GM21447 (cell line): ENCODE results near the gene SMIM35.

ENCODE experiments used
- ATAC-seq: cut with Tn5 transposase; IDR thresholded peaks from one replicate; pipeline ENCODE4 v1.9.1; 2021; ENCODE audit not compliant: unreplicated experiment

SMIM35 gene

DNA sequence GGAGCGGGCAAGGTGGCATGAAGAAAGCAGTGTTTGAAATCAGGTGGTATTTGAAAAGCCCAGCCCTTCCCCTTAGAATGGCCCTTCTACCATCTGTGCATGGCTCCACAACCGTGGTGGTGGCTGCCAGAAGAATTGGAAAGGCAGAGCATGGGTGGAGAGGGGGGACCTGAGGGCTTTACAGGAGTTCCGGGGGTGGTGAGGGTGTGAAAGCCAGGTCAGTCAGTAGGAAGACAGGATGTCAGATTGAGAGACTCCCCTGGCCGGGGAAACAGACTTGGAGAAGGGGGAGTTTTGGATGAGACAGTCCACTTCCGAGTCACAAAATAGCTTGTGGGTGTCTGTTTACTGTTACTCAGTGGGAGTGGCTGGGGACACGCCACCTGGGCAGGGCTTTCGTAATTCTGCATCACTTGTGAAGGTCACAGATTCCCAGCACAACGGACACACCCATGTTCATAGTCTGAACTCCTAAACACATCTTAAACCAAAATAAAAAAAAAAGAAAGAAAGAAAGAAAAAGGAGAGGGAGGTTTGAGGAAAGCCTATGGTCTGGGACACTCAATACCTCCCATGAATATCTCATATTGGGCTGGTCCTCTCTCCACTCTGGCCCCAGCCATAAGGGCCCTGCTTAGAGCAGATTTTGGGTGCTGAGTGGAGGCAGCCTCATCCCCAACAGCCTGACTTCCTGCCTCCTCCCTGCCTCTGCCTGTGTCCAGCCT lies 24.4 kb upstream of the SMIM35 start:
- ATAC-seq = no peak

GRCh38 chr11:118109231-118109630 lies 22.5 kb upstream of the SMIM35 start:
- ATAC-seq = no peak

GRCh38 chr11:118108513-118108912 lies 21.8 kb upstream of the SMIM35 start:
- ATAC-seq = no peak

DNA sequence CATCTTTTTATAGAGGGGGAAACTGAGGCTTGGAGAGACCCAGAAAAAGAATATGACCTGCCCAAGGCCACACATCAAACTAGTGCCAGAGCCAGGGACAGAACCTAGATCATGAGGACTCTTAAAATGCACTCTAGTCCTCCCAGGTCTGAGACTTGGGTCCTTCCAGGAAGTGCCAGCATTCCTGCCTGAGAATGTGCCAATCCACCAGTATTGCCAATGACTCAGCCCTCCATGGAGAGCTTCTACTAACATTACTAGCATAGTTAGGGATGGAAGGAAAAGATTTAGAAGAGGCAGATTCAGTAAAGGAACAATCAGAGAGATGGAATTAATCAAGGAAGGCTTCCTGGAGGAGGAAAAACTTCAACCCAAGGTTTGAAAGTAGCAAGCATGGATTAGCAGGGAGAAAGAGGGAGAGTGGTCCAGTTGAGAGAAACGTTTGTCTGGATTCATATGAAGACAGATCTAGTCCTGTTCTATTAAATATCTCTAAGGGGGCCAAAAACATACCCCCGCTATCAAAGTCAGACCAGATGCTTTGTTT lies 20.1 kb upstream of the SMIM35 start:
- ATAC-seq = no peak

DNA sequence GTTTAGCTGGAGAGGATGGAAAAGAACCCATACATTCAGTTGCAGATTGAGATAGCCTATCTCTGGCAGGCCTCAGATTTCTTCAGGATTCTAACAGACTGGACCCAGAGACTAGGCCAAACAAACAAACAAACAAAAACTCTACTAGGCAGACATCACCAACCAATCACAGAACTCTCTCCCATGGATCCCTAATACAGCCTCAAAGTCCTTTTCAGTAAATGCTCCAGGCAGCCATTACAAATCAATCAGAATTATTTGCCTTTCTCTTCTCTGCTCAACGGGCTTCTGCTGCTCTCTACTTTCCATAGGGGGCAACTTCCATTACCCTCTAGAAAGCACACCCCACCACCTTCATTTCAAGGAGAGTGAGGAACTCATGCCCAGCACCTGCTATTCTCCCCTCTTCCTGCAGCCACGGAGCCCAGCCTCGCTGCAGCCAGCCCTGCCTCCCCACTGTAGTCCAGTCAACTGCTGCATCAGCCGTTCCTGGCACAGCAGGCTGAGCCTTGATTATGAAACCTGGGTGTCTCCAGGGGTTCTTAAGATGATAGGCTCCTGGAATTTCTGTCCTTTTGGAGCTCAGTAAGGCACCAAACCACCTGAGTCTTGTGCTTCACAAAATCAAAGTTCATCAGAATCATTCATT lies 19.0 kb upstream of the SMIM35 start:
- ATAC-seq = no peak

GRCh38 chr11:118104491-118104890 lies 17.7 kb upstream of the SMIM35 start:
- no peak for ATAC-seq

DNA sequence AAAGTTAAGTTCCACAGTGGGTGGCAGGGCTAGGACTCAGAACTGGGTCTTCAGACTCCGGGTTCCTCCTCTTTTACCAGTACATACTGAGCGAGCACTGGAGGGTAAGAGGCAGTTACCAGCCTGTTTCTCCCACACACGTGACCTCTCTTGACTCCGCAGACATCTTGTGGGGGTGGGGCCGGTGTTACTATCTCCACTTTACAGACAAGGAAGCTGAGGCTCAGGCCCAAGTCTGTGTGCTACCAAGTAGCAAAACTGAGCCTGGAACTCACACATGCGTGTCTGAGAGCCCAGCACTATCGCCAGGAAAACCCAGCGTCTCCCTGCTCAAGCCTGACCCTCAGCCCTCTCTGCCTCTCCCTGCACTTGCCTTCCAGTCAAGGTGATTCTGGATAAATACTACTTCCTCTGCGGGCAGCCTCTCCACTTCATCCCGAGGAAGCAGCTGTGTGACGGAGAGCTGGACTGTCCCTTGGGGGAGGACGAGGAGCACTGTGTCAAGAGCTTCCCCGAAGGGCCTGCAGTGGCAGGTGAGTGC lies 16.0 kb upstream of the SMIM35 start:
- no peak for ATAC-seq

- no peak for ATAC-seq
Measured at GRCh38 chr11:118100691-118101232, 14.0 kb upstream of the SMIM35 start.

DNA sequence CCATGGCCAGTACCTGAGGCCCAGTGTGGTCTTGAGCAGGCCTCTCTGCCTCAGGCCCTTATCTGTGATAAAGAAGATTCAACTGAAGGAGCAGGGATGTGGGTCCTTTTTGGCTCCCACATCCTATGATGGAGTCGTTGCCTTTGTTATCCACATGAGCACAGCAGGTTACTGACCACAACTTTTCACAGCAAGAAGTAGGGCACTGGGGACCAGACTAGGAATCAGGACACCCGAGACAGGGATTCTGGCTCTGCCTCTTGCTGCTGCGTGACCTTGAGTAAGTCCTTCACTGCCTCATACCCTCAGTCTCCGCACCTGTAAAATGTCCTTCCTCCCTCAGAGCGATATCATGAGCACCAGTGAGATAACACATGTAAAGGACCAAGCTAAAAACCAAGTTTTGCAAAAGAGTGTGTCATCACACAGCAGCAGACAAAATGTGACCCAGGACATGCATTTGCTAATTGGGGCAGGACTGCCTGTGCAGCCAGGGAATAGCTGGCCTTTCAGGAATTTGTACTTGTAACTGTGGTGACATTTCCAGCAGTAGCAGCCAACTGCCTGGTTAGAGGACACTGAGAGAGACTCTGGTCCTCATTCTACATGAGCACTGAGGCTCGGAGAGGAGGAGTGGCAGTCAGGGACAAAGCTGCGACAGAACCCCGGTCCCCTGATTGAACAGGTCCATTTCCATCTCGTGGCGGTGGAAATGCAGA lies 13.2 kb upstream of the SMIM35 start:
- no peak for ATAC-seq

DNA sequence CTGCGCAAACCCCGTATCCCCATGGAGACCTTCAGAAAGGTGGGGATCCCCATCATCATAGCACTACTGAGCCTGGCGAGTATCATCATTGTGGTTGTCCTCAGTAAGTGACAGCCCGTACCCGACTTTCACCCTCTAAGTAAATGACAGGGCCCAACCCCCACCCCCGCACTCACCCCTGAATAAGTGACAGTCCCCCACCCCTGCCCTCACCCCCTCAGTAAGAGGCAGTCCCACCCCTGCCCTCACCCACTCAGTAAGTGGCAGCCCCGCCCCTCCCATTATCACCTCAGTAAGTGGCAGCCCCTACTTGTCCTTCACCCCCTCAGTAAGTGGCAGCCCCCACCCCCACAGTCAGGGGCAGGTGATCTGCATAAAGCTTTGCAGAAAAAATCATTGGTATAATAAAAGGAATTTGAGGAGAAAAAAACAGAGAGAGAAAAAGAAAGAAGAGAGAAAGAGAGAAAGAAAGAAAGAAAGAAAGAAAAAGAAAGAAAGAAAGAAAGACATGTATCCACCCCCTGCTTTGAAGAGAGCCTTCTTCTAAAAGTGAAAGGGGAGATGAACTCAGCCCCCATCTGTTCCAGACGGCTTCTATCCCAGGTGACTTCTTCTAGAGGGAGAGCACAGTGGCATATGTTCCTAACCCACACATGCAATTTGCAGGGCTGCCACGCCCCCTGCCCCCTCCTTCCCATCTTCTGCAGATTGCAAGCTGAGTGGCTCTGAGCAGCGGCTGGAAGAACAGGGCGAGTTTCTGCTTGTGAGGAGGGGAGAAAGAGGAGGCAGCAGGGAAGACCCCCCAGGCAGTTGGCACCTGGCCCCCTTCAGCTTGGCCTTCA lies 12.5 kb upstream of the SMIM35 start:
- ATAC-seq = no peak

DNA sequence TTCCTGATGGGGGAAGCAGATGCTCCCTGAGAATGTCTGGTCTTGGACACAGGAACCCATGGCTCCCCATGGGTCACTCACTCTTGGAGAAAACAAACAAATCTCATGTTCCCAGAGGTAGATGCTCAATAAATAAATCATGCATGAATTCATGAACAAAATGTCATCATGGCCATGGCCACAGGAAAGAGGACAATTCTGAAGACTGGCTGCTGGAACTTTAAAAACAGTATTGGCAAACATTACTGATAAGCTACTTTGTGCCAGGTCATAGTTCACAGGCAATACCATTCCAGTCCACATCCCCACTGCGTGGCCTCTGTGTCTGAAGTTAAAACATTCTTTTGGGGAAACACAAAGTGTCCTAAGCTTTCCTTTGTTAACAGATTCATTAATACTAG lies 9.2 kb upstream of the SMIM35 start:
- no peak for ATAC-seq

- ATAC-seq = no peak
Measured at GRCh38 chr11:118095493-118095892, 8.7 kb upstream of the SMIM35 start.

GRCh38 chr11:118092907-118093571 lies 6.3 kb upstream of the SMIM35 start:
- no peak for ATAC-seq

- no peak for ATAC-seq
Measured at GRCh38 chr11:118091690-118092089, 4.9 kb upstream of the SMIM35 start.

DNA sequence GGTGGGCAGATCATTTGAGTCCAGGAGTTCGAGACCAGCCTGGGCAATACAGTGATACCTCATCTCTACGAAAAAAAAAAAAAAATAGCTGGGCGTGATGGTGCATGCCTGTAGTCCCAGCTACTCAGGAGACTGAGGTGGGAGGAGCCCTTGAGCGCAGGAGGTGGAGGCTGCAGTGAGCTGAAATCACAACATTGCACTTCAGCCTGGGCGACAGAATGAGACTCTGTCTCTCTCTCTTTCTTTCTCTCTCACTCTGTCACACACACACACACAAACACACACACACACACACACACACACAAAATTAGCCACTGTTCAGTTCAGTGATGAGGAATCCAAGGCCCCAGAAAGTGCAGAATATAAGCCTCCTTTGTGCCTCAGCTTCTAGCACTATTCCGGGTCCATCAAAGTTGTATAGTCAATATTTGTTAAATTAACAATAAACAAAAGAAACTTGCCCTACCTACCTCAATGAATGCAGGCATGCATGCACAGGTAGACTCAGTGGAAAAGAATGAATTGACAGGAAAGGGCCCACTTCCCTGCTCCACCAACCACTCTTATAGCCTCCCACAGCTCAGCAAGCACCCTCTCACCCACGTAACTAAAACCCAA lies 3.9 kb upstream of the SMIM35 start:
- no peak for ATAC-seq

- no peak for ATAC-seq
Measured at GRCh38 chr11:118088531-118088930, 1.8 kb upstream of the SMIM35 start.

- no peak for ATAC-seq
Measured at GRCh38 chr11:118087931-118088330, 1.2 kb upstream of the SMIM35 start.

GRCh38 chr11:118084656-118085055 lies 2.1 kb downstream of the SMIM35 start:
- no peak for ATAC-seq

DNA sequence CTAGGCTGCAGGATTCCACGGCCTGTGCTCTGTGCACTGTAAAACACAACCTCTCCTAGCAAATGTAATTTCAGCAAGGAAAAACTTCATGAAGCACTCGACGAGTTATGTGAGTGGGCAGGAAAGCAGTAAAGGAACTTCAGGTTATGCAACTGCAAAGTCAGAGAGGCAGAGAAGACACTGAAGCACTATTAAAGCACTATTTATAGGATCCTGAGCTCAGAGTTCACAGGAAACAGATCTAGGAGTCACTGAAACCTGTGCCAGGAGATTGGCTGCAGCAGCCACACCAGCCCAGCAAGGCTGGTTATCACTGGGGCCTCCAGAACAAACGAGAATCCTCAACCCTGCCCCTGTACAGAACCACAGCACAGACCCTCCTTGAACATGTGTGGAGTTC lies 2.5 kb downstream of the SMIM35 start:
- ATAC-seq = no peak
